H1 (cell line): ENCODE data around the gene CHD2. TPM values are rescaled to one million over a fixed set of nuclear protein-coding genes. Genes with fewer than 3 reads are reported as not detected.

Experiments
- CTCF ChIA-PET: fragments of 300-600 bp; sonication (Branson Sonifier 250); formaldehyde crosslinking; loops from one replicate; lab custom pipeline; 2021; ENCODE audit not compliant: partially characterized antibody; lab: Charles Lee
- POLR2A ChIA-PET: fragments of 300-600 bp; sonication (Branson Sonifier 250); formaldehyde crosslinking; loops from one replicate; lab custom pipeline; 2021; ENCODE audit warnings: inconsistent platforms; ENCODE audit not compliant: partially characterized antibody; lab: Charles Lee
- DNase-seq, 2 experiments: peaks; one replicate each; pipeline versions ENCODE4 v3.0.0 to v3.0.0-alpha.2; 2010 to 2022; ENCODE audit warnings: low spot score in 2 of 2, low read depth in 1 of 2, mixed read lengths in 1 of 2
- FAIRE-seq: peaks from 2 replicates; lab custom pipeline; 2011; peaks lifted over from hg19 to GRCh38; lab: Jason Lieb, UNC
- H2AFZ ChIP-seq: 2 replicates; pipeline ENCODE4 v1.8.1; 2012; ENCODE audit warnings: low read length, inconsistent platforms
- H2AK5ac ChIP-seq: 2 replicates; pipeline ENCODE4 v1.6.1; 2013; ENCODE audit warnings: low read depth, low read length
- H2BK120ac ChIP-seq: replicated peaks from 2 replicates; pipeline ENCODE3; 2013; ENCODE audit warnings: low read depth, low read length, inconsistent platforms
- H2BK12ac ChIP-seq: 2 replicates; pipeline ENCODE4 v1.6.1; 2013; ENCODE audit warnings: low read depth, low read length
- H2BK15ac ChIP-seq: 2 replicates; pipeline ENCODE4 v1.6.1; 2013; ENCODE audit warnings: low read length
- H2BK20ac ChIP-seq: 2 replicates; pipeline ENCODE4 v1.6.1; 2013; ENCODE audit warnings: low read length
- H2BK5ac ChIP-seq: 2 replicates; pipeline ENCODE4 v1.6.1; 2013; ENCODE audit warnings: low read depth, low read length
- H3K14ac ChIP-seq: 2 replicates; pipeline ENCODE4 v1.6.1; 2013; ENCODE audit warnings: inconsistent platforms; ENCODE audit not compliant: insufficient read length
- H3K18ac ChIP-seq: 2 replicates; pipeline ENCODE4 v1.6.1; 2013; ENCODE audit warnings: low read length; ENCODE audit errors: extremely low read depth
- H3K23ac ChIP-seq: 2 replicates; pipeline ENCODE4 v1.6.1; 2013; ENCODE audit warnings: inconsistent platforms; ENCODE audit not compliant: insufficient read length
- H3K23me2 ChIP-seq: 2 replicates; pipeline ENCODE4 v1.6.1; 2013; ENCODE audit warnings: low read depth, low read length
- H3K27ac ChIP-seq: 2 replicates; pipeline ENCODE4 v1.6.1; 2011; ENCODE audit warnings: low read depth, low read length, inconsistent platforms
- H3K27me3 ChIP-seq, 4 experiments: replicated peaks in 1 of 4; 1 replicate in 1 of 4; 2 replicates in 3 of 4; pipeline versions ENCODE4 v1.6.1 to v1.8.1; 2011 to 2013; ENCODE audit warnings: low read length in 3 of 4, mild to moderate bottlenecking in 3 of 4, inconsistent platforms in 2 of 4, mixed read lengths in 2 of 4, moderate library complexity in 1 of 4; ENCODE audit not compliant: control insufficient read depth in 3 of 4, insufficient read depth in 3 of 4; ENCODE audit errors: extremely low read depth in 1 of 4
- H3K36me3 ChIP-seq, 4 experiments: 2 replicates each; pipeline versions ENCODE4 v1.6.1 to v1.8.1; 2011 to 2013; ENCODE audit warnings: mild to moderate bottlenecking in 4 of 4, low read length in 3 of 4, moderate library complexity in 2 of 4, control low read depth in 1 of 4, inconsistent platforms in 1 of 4; ENCODE audit not compliant: insufficient read depth in 4 of 4, control insufficient read depth in 2 of 4
- H3K4ac ChIP-seq: replicated peaks from 2 replicates; pipeline ENCODE3; 2013; ENCODE audit warnings: low read length, low read depth, mixed read lengths, inconsistent platforms; ENCODE audit not compliant: insufficient read length
- H3K4me1 ChIP-seq, 4 experiments: replicated peaks in 1 of 4; 1 replicate in 1 of 4; 2 replicates in 3 of 4; pipeline versions ENCODE4 v1.6.1 to v1.8.1; 2011 to 2013; ENCODE audit warnings: low read length in 3 of 4, inconsistent platforms in 2 of 4, mixed read lengths in 1 of 4; ENCODE audit not compliant: insufficient read depth in 4 of 4, control insufficient read depth in 3 of 4
- H3K4me2 ChIP-seq, 2 experiments: 2 replicates each; pipeline versions ENCODE4 v1.6.1 to v1.8.1; 2011 to 2013; ENCODE audit warnings: low read depth in 2 of 2, low read length in 2 of 2, control low read depth in 1 of 2, inconsistent platforms in 1 of 2, mild to moderate bottlenecking in 1 of 2; ENCODE audit not compliant: insufficient read depth in 1 of 2
- H3K4me3 ChIP-seq, 4 experiments: fragments of 200-600, 300-600 bp in 1 of 4; sonication (generic), shearing (Covaris generic), sonication (Bioruptor Twin) in 1 of 4; 2 replicates each; pipeline versions ENCODE4 v1.5.1 to v1.8.1; 2011 to 2016; ENCODE audit warnings: low read length in 4 of 4, low read depth in 3 of 4, control low read depth in 2 of 4, inconsistent platforms in 2 of 4, mild to moderate bottlenecking in 2 of 4, mixed read lengths in 1 of 4, moderate library complexity in 1 of 4; ENCODE audit not compliant: insufficient read depth in 2 of 4; ENCODE audit errors: extremely low read depth in 1 of 4
- H3K56ac ChIP-seq: replicated peaks from 2 replicates; pipeline ENCODE3; 2013; ENCODE audit warnings: low read depth, mild to moderate bottlenecking, mixed read lengths, low read length, inconsistent platforms; ENCODE audit not compliant: insufficient read length
- H3K79me1 ChIP-seq: 2 replicates; pipeline ENCODE4 v1.6.1; 2013; ENCODE audit warnings: low read depth, low read length, control low read depth
- H3K79me2 ChIP-seq, 2 experiments: 2 replicates each; pipeline versions ENCODE4 v1.6.1 to v1.8.1; 2012 to 2013; ENCODE audit warnings: low read length in 2 of 2, mild to moderate bottlenecking in 2 of 2, inconsistent platforms in 1 of 2; ENCODE audit not compliant: insufficient read depth in 2 of 2, control insufficient read depth in 1 of 2
- H3K9ac ChIP-seq, 4 experiments: replicated peaks in 1 of 4; 1 replicate in 1 of 4; 2 replicates in 3 of 4; pipeline versions ENCODE4 v1.6.1 to v1.8.1; 2011 to 2013; ENCODE audit warnings: low read depth in 3 of 4, low read length in 3 of 4, control low read depth in 2 of 4, mild to moderate bottlenecking in 2 of 4, moderate library complexity in 2 of 4, inconsistent platforms in 1 of 4; ENCODE audit errors: extremely low read depth in 1 of 4
- H3K9me3 ChIP-seq, 2 experiments: 2 replicates each; pipeline versions ENCODE4 v1.6.1 to v1.8.1; 2012 to 2013; ENCODE audit warnings: mild to moderate bottlenecking in 2 of 2, moderate library complexity in 2 of 2, control low read depth in 1 of 2, inconsistent platforms in 1 of 2, low read depth in 1 of 2, low read length in 1 of 2, mixed read lengths in 1 of 2; ENCODE audit not compliant: insufficient read depth in 2 of 2
- H4K20me1 ChIP-seq, 2 experiments: replicated peaks in 1 of 2; 2 replicates each; pipeline versions ENCODE3 to v1.8.1; 2011 to 2013; ENCODE audit warnings: inconsistent platforms in 2 of 2, low read length in 2 of 2, mild to moderate bottlenecking in 1 of 2; ENCODE audit not compliant: insufficient read depth in 2 of 2, control insufficient read depth in 1 of 2
- H4K5ac ChIP-seq: 2 replicates; pipeline ENCODE4 v1.6.1; 2013; ENCODE audit warnings: low read length, low read depth, mixed read lengths, inconsistent platforms; ENCODE audit not compliant: insufficient read length
- H4K8ac ChIP-seq: 2 replicates; pipeline ENCODE4 v1.8.0; 2013; ENCODE audit warnings: mild to moderate bottlenecking, moderate library complexity, low read length, inconsistent platforms; ENCODE audit not compliant: insufficient read depth; ENCODE audit errors: extremely low read depth
- H4K91ac ChIP-seq: replicated peaks from 2 replicates; pipeline ENCODE3; 2013; ENCODE audit warnings: low read length, mixed read lengths, inconsistent platforms; ENCODE audit not compliant: insufficient read length
- CBX8 ChIP-seq: fragments of 300-800, 300-1000 bp; sonication (generic); IDR thresholded peaks from 2 replicates; pipeline ENCODE4 v1.7.1; 2016; ENCODE audit warnings: low read depth, low read length, borderline replicate concordance
- CHD1 ChIP-seq: IDR thresholded peaks from 2 replicates; pipeline ENCODE4 v1.6.1; 2012; ENCODE audit warnings: low read depth, low read length, improper control_type of control experiment
- CREB1 ChIP-seq: IDR thresholded peaks from 2 replicates; pipeline ENCODE4 v1.6.1; 2012; ENCODE audit warnings: inconsistent platforms
- GABPA ChIP-seq: IDR thresholded peaks from 2 replicates; pipeline ENCODE4 v1.6.1; 2011; ENCODE audit warnings: mild to moderate bottlenecking, low read length, moderate library complexity, borderline replicate concordance; ENCODE audit not compliant: insufficient read depth
- JUND ChIP-seq: IDR thresholded peaks from 2 replicates; pipeline ENCODE4 v1.6.1; 2011; ENCODE audit warnings: mild to moderate bottlenecking, improper control_type of control experiment, low read length
- KDM1A ChIP-seq: fragments of 200-600, 300-600 bp; sonication (generic); IDR thresholded peaks from 2 replicates; pipeline ENCODE4 v1.7.1; 2016; ENCODE audit warnings: mild to moderate bottlenecking, low read length, borderline replicate concordance
- MAFK ChIP-seq: IDR thresholded peaks from 2 replicates; pipeline ENCODE4 v1.6.1; 2012; ENCODE audit warnings: low read depth, mild to moderate bottlenecking, improper control_type of control experiment, low read length
- RAD21 ChIP-seq, 2 experiments: IDR thresholded peaks in 1 of 2; conservative IDR thresholded peaks in 1 of 2; 2 replicates each; pipeline ENCODE4 v1.6.1; 2011; ENCODE audit warnings: low read depth in 2 of 2, low read length in 2 of 2, improper control_type of control experiment in 1 of 2, inconsistent platforms in 1 of 2, mild to moderate bottlenecking in 1 of 2, moderate library complexity in 1 of 2
- RNF2 ChIP-seq: fragments of 200-900, 300-1000 bp; sonication (generic); IDR thresholded peaks from 2 replicates; pipeline ENCODE4 v1.7.1; 2016; ENCODE audit warnings: borderline replicate concordance, low read depth, mild to moderate bottlenecking, antibody characterized with exemption, low read length; ENCODE audit not compliant: poor library complexity, severe bottlenecking; ENCODE audit errors: missing control alignments
- SUZ12 ChIP-seq: fragments of 200-600 bp; sonication (generic); IDR thresholded peaks from 2 replicates; pipeline ENCODE4 v1.6.1; 2012; ENCODE audit warnings: mild to moderate bottlenecking, inconsistent platforms, low read length, moderate library complexity, mixed read lengths
- TAF7 ChIP-seq: optimal IDR thresholded peaks from 2 replicates; pipeline ENCODE3; 2011; ENCODE audit warnings: low read depth, mild to moderate bottlenecking, inconsistent platforms, low read length, moderate library complexity, borderline replicate concordance
- WGBS, 2 experiments: shearing (Covaris generic) in 1 of 2; methylation state at CpG; one replicate each; pipeline versions ENCODE4 v1.1.6 to v1.1.7; 2013 to 2015; ENCODE audit warnings: low lambda C conversion rate in 2 of 2, mixed read lengths in 2 of 2, inconsistent platforms in 1 of 2, low coverage in 1 of 2, missing lambda C conversion rate in 1 of 2; ENCODE audit not compliant: insufficient replicate concordance in 2 of 2, insufficient coverage in 1 of 2, insufficient read length in 1 of 2; ENCODE audit errors: extremely low coverage in 1 of 2, missing lambda C conversion rate in 1 of 2; 5-methylcytosine and 5-hydroxymethylcytosine counted together
- polyA plus RNA-seq, 7 experiments: library from polyadenylated mRNA; depleted of rRNA in 3 of 7; stranded (reverse) in 5 of 7; unstranded in 2 of 7; fragments of >200 nt in 5 of 7; fragments of 200-250 nt in 2 of 7; gene quantifications; 1 replicate in 5 of 7; 2 replicates in 1 of 7; 4 replicates in 1 of 7; pipeline versions ENCODE4 v1.2.1 to v1.2.3, GENCODE V29; 2011 to 2013; ENCODE audit warnings: missing spikeins in 2 of 7, mixed read lengths in 2 of 7
- total RNA-seq: library from RNA; stranded (reverse); fragmentation: NEBNext Ultra II Directional; extraction: Animal tissue kit (Norgen Biotek cat#: 25700); gene quantifications from 2 replicates; pipeline ENCODE4 v1.2.1, GENCODE V29; 2021

Gene CHD2
- total and polyA plus RNA-seq, 2 of the 8 experiments (the other 6 are each of a cell fraction or from before 2014, with no cell fraction given) = 28.8 to 70.0 TPM

DNA sequence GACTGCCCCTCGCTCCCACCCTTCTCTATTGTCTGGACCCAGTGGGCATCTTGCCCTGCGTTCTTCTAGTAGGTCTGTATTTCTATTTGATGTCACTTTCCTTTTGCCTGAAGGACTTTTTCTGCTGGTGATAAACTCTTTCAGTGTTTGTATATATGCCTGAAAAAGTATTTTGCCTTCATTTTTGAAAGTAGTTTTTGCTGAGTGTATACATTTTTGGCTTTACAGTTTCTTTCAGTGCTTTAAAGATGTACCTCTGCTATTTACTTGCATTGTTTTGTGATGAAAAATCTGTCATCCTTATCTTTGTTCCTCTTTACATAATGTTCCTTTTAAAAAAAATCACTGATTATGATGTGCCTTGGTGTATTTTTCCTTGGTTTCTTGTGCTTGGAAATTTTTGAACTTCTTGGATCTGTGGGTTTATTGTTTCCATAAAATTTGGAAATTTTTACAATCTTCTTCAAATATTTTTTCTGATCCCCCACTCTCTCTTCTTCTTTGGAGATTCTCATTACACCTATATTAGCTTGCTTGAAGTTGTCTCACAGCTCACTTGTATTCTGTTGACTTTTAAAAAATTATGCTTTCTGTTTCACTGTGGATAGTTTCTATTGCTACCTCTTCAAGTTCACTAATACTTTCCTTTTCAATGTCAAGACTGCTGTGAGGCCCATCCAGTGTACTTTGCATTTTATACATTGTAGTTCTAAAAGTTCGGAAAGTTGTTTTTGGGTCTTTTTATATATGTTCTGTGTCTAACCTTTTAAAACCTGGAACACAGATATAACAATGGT lies 121.0 kb downstream of the CHD2 start:
- Histone ChIP-seq H3K27me3 (no peaks in the 10 kb centered on the region), H3K27ac (no peak overlapping the region), H4K20me1 (peaks cover 0 to 10% of the 10 kb centered on the region in 2 experiments), H2BK15ac (no peak overlapping the region), H4K8ac (no peak overlapping the region; the same call in 1 of the 2 replicates), H3K56ac (no peak overlapping the region), H3K79me2 (peaks cover 0 to 5% of the 10 kb centered on the region in 2 experiments; a peak in 1 of 4 replicates), H3K23me2 (no peaks in the 10 kb centered on the region), H3K36me3 (peaks cover 59 to 94% (median 80%) of the 10 kb centered on the region in 4 experiments), H3K4me2 (no peak overlapping the region), H2BK120ac (no peak overlapping the region), H3K23ac (no peak overlapping the region), H3K4me1 (no peaks in the 10 kb centered on the region), H2BK12ac (no peak overlapping the region), H2AK5ac (no peak overlapping the region), H4K91ac (no peak overlapping the region), H2BK5ac (no peak overlapping the region), H3K4ac (no peak overlapping the region), H3K9ac (no peak overlapping the region), H3K4me3 (no peak overlapping the region), H3K14ac (no peak overlapping the region), H2BK20ac (no peak overlapping the region), H3K18ac (no peak overlapping the region), H2AFZ (no peak overlapping the region), H3K79me1 (peaks cover 9% of the 10 kb centered on the region; the same call in 1 of the 2 replicates), H3K9me3 (no peaks in the 10 kb centered on the region), H4K5ac (no peak overlapping the region)
- DNase-seq (no peak), FAIRE-seq (no peak)
- WGBS, 2 experiments = 96% methylated on average over 3 of the region's 3 CpGs; no CpG with 5 or more reads in 1 of the 2 experiments
- ChIA-PET POLR2A (interaction anchor here (1.3 to 1.4 kb wide), 2 partner anchors 10 to 51 kb away, joined by 4 to 5 read pairs; no protein-coding TSS in a partner anchor), CTCF (interaction anchor here (0.5 to 5.2 kb wide), 9 partner anchors 8 to 742 kb away, joined by 3 to 38 read pairs (median 4); no protein-coding TSS in a partner anchor)
- no peak for TF ChIP-seq MAFK
- no peak for TF ChIP-seq SUZ12
- no peak for TF ChIP-seq GABPA
- TF ChIP-seq CREB1 = no peak
- TF ChIP-seq KDM1A = no peak
- TF ChIP-seq JUND = no peak
- no peak for TF ChIP-seq TAF7
- no peak for TF ChIP-seq RNF2
- TF ChIP-seq CBX8 = no peak
- no peak for TF ChIP-seq RAD21 (IDR thresholded peaks at IDR 0.05 in 1 of 2, conservative IDR thresholded peaks at IDR 0.05 in 1 of 2; ENCODE audit: low read depth in 2 of 2, low read length in 2 of 2)
- TF ChIP-seq CHD1 = no peak
